Stimulated activated CD4-positive, alpha-beta T cell treated with anti-CD3 and anti-CD28 coated beads, Interleukin-4, amount 100 ng/mL, for 48 hours (primary cell): ENCODE results near the gene IMMP1L.

Source experiments
- DNase-seq, 2 donors: peaks; one replicate each; pipeline ENCODE4 v3.0.0-alpha.2; 2020; ENCODE audit warnings: low read depth in 2 of 2

Gene IMMP1L

GRCh38 chr11:31387379-31387778, 122.0 kb downstream of the IMMP1L start:
- DNase-seq, result no peak

- DNase-seq, result no peak
These were observed 126.3 kb downstream of the IMMP1L start for GRCh38 chr11:31383116-31383515.
